Right forelimb (tissue), 1 donor: ENCODE data around the gene FBXW7.

Experiments used
- DNase-seq: peaks from one replicate; pipeline ENCODE4 v3.0.0-alpha.2; 2018

Gene FBXW7

GRCh38 chr4:152509595-152510225 is 26.2 kb downstream of the FBXW7 start:
- DNase-seq: no peak

GRCh38 chr4:152508818-152509217 is 27.1 kb downstream of the FBXW7 start:
- no peak for DNase-seq

- DNase-seq: no peak
These were observed 27.5 kb downstream of the FBXW7 start for GRCh38 chr4:152508386-152508785.

GRCh38 chr4:152503653-152504290 is 32.1 kb downstream of the FBXW7 start:
- no peak for DNase-seq

- no peak for DNase-seq
These were observed 33.9 kb downstream of the FBXW7 start for GRCh38 chr4:152501846-152502536.

- no peak for DNase-seq
These were observed 35.0 kb downstream of the FBXW7 start for GRCh38 chr4:152500800-152501434.

GRCh38 chr4:152500275-152500674 is 35.6 kb downstream of the FBXW7 start:
- no peak for DNase-seq

GRCh38 chr4:152499344-152499743 is 36.5 kb downstream of the FBXW7 start:
- no peak for DNase-seq

GRCh38 chr4:152494020-152494419 is 41.9 kb downstream of the FBXW7 start:
- DNase-seq: no peak

GRCh38 chr4:152488246-152488645 is 47.6 kb downstream of the FBXW7 start:
- DNase-seq: no peak

GRCh38 chr4:152486429-152487389 is 49.2 kb downstream of the FBXW7 start:
- no peak for DNase-seq

GRCh38 chr4:152485726-152486276 is 50.1 kb downstream of the FBXW7 start:
- DNase-seq: no peak

- DNase-seq: no peak
These were observed 53.7 kb downstream of the FBXW7 start for GRCh38 chr4:152482211-152482610.

GRCh38 chr4:152480901-152481300 is 55.0 kb downstream of the FBXW7 start:
- no peak for DNase-seq

- DNase-seq: no peak
These were observed 55.6 kb downstream of the FBXW7 start for GRCh38 chr4:152480326-152480725.

GRCh38 chr4:152479428-152480026 is 56.4 kb downstream of the FBXW7 start:
- no peak for DNase-seq

GRCh38 chr4:152478461-152479237 is 57.2 kb downstream of the FBXW7 start:
- DNase-seq: no peak

GRCh38 chr4:152476796-152477195 is 59.1 kb downstream of the FBXW7 start:
- no peak for DNase-seq

GRCh38 chr4:152471251-152471792 is 64.6 kb downstream of the FBXW7 start:
- DNase-seq: no peak

GRCh38 chr4:152468408-152468807 is 67.5 kb downstream of the FBXW7 start:
- DNase-seq: no peak

GRCh38 chr4:152467101-152467500 is 68.8 kb downstream of the FBXW7 start:
- no peak for DNase-seq
